GM23338 (cell line): ENCODE measurements around the gene SNUPN. TPM values are rescaled to one million over a fixed set of nuclear protein-coding genes. Genes with fewer than 3 reads are reported as not detected.

Experiments
- ATAC-seq: fragments of 200-7000 bp; cut with Tn5 transposase; 3 replicates; pipeline ENCODE4 v1.9.1; 2020
- DNase-seq: peaks from one replicate; pipeline ENCODE4 v3.0.0-alpha.2; 2015; ENCODE audit warnings: low spot score
- H2AFZ ChIP-seq: fragments of 200-600 bp; sonication (generic); 2 replicates; pipeline ENCODE4 v1.8.0; 2016; ENCODE audit warnings: antibody characterized with exemption, mild to moderate bottlenecking, moderate library complexity
- H3F3A ChIP-seq: fragments of 200-600 bp; sonication (generic); replicated peaks from 2 replicates; pipeline ENCODE4 v1.8.0; 2017; ENCODE audit warnings: antibody characterized with exemption, mixed run types, low read depth
- H3K27ac ChIP-seq: fragments of 200-600 bp; sonication (generic); 2 replicates; pipeline ENCODE4 v1.6.1; 2016; ENCODE audit warnings: low read depth
- H3K27me3 ChIP-seq: fragments of 200-600 bp; sonication (generic); 2 replicates; pipeline ENCODE4 v1.8.0; 2016; ENCODE audit warnings: mild to moderate bottlenecking, mixed run types, moderate library complexity; ENCODE audit not compliant: insufficient read depth
- H3K36me3 ChIP-seq: fragments of 200-600 bp; sonication (generic); 2 replicates; pipeline ENCODE4 v1.8.0; 2016; ENCODE audit warnings: mild to moderate bottlenecking; ENCODE audit not compliant: insufficient read depth
- H3K4me1 ChIP-seq: fragments of 200-600 bp; sonication (generic); 2 replicates; pipeline ENCODE4 v1.8.0; 2016; ENCODE audit warnings: mild to moderate bottlenecking, moderate library complexity; ENCODE audit not compliant: insufficient read depth
- H3K4me2 ChIP-seq: fragments of 200-600 bp; sonication (generic); 2 replicates; pipeline ENCODE4 v1.7.1; 2017; ENCODE audit warnings: mixed run types
- H3K4me3 ChIP-seq: fragments of 200-600 bp; sonication (generic); 2 replicates; pipeline ENCODE4 v1.6.1; 2016; ENCODE audit warnings: mixed run types
- H3K79me2 ChIP-seq: fragments of 200-600 bp; sonication (generic); replicated peaks from 2 replicates; pipeline ENCODE4 v1.8.0; 2017; ENCODE audit warnings: mild to moderate bottlenecking; ENCODE audit not compliant: insufficient read depth
- H3K9me2 ChIP-seq: fragments of 200-600 bp; sonication (generic); 2 replicates; pipeline ENCODE4 v1.8.0; 2017; ENCODE audit not compliant: insufficient read depth
- H4K20me1 ChIP-seq: fragments of 200-600 bp; sonication (generic); replicated peaks from 2 replicates; pipeline ENCODE4 v1.8.0; 2017; ENCODE audit warnings: mild to moderate bottlenecking; ENCODE audit not compliant: insufficient read depth
- H3K27ac Mint-ChIP-seq: 2 replicates; pipeline ENCODE4 v1.8.0; 2020; ENCODE audit warnings: inconsistent platforms, mild to moderate bottlenecking, moderate library complexity, mixed read lengths
- H3K27me3 Mint-ChIP-seq: 3 replicates; pipeline ENCODE4 v1.8.0; 2022; ENCODE audit warnings: low read depth, mild to moderate bottlenecking, moderate library complexity, mixed read lengths, inconsistent platforms; ENCODE audit not compliant: insufficient read depth, poor library complexity
- H3K36me3 Mint-ChIP-seq: 3 replicates; pipeline ENCODE4 v1.8.0; 2021; ENCODE audit warnings: low read depth, mild to moderate bottlenecking, inconsistent platforms, moderate library complexity, mixed read lengths
- H3K4me1 Mint-ChIP-seq: 3 replicates; pipeline ENCODE4 v1.8.0; 2020; ENCODE audit warnings: mild to moderate bottlenecking, inconsistent platforms, mixed read lengths
- H3K4me3 Mint-ChIP-seq: 3 replicates; pipeline ENCODE4 v1.8.0; 2021; ENCODE audit warnings: moderate library complexity, mild to moderate bottlenecking, inconsistent platforms, mixed read lengths
- H3K9me3 Mint-ChIP-seq: 3 replicates; pipeline ENCODE4 v1.8.0; 2020; ENCODE audit warnings: moderate library complexity, mild to moderate bottlenecking, inconsistent platforms, mixed read lengths
- CREB1 ChIP-seq: fragments of 250-450 bp; sonication (Bioruptor Pico); IDR thresholded peaks from 2 replicates; pipeline ENCODE4 v1.5.0; 2020; ENCODE audit warnings: low read depth, mild to moderate bottlenecking, moderate library complexity
- EZH2 ChIP-seq: fragments of 200-600 bp; sonication (generic); IDR thresholded peaks from one replicate; pipeline ENCODE4 v1.8.0; 2017; ENCODE audit warnings: antibody characterized with exemption, mild to moderate bottlenecking, low read depth; ENCODE audit not compliant: unreplicated experiment
- EZH2phosphoT487 ChIP-seq: fragments of 200-600 bp; sonication (generic); IDR thresholded peaks from one replicate; pipeline ENCODE4 v1.8.1; 2018; ENCODE audit warnings: antibody characterized with exemption; ENCODE audit not compliant: unreplicated experiment
- JUNB ChIP-seq: IDR thresholded peaks from one replicate; pipeline ENCODE4 v1.6.1; 2016; ENCODE audit warnings: antibody characterized with exemption; ENCODE audit not compliant: unreplicated experiment
- NANOG ChIP-seq: IDR thresholded peaks from 2 replicates; pipeline ENCODE4 v1.6.1; 2016; ENCODE audit warnings: antibody characterized with exemption, borderline replicate concordance
- POLR2AphosphoS5 ChIP-seq: IDR thresholded peaks from 2 replicates; pipeline ENCODE4 v1.6.1; 2016; ENCODE audit warnings: antibody characterized with exemption, low read depth
- STAT1 ChIP-seq: IDR thresholded peaks from one replicate; pipeline ENCODE4 v1.6.1; 2016; ENCODE audit warnings: antibody characterized with exemption; ENCODE audit not compliant: unreplicated experiment
- ZNF114 ChIP-seq: fragments of 250-450 bp; sonication (Bioruptor Pico); IDR thresholded peaks from 2 replicates; pipeline ENCODE4 v1.5.0; 2020; ENCODE audit warnings: mild to moderate bottlenecking, moderate library complexity
- ZNF331 ChIP-seq: fragments of 250-450 bp; sonication (Bioruptor Pico); IDR thresholded peaks from 2 replicates; pipeline ENCODE4 v1.5.0; 2020; ENCODE audit warnings: low read depth, mild to moderate bottlenecking, moderate library complexity
- polyA plus RNA-seq: library from polyadenylated mRNA; unstranded; fragments of >200 nt; fragmentation: Nextera tagmentation; extraction: Ambion mirVana; gene quantifications from 2 replicates; pipeline ENCODE4 v1.2.1, GENCODE V29; 2016
- total RNA-seq: library from RNA; depleted of rRNA; stranded (reverse); fragments of >200 nt; shearing (Covaris generic); gene quantifications from 2 replicates; pipeline ENCODE4 v1.2.3, GENCODE V29; 2014
- TF ChIP-seq, protein P1 (sequence below), 2 experiments: fragments of 200-600 bp in 1 of 2; sonication (generic) in 1 of 2; conservative IDR thresholded peaks; 2 replicates each; pipeline versions ENCODE4 v1.5.1 to v1.6.1; 2016 to 2017; ENCODE audit warnings: antibody characterized with exemption in 2 of 2, low read depth in 2 of 2, mild to moderate bottlenecking in 2 of 2, moderate library complexity in 1 of 2
- TF ChIP-seq, protein P2 (sequence below): IDR thresholded peaks from 2 replicates; pipeline ENCODE4 v1.6.1; 2016; ENCODE audit warnings: antibody characterized with exemption
- TF ChIP-seq, protein P3 (sequence below): IDR thresholded peaks from one replicate; pipeline ENCODE4 v1.6.1; 2018; ENCODE audit warnings: antibody characterized with exemption; ENCODE audit not compliant: unreplicated experiment

Gene SNUPN
- total and polyA plus RNA-seq, 2 experiments from 2014 or later, result 20.5 to 27.7 TPM

DNA sequence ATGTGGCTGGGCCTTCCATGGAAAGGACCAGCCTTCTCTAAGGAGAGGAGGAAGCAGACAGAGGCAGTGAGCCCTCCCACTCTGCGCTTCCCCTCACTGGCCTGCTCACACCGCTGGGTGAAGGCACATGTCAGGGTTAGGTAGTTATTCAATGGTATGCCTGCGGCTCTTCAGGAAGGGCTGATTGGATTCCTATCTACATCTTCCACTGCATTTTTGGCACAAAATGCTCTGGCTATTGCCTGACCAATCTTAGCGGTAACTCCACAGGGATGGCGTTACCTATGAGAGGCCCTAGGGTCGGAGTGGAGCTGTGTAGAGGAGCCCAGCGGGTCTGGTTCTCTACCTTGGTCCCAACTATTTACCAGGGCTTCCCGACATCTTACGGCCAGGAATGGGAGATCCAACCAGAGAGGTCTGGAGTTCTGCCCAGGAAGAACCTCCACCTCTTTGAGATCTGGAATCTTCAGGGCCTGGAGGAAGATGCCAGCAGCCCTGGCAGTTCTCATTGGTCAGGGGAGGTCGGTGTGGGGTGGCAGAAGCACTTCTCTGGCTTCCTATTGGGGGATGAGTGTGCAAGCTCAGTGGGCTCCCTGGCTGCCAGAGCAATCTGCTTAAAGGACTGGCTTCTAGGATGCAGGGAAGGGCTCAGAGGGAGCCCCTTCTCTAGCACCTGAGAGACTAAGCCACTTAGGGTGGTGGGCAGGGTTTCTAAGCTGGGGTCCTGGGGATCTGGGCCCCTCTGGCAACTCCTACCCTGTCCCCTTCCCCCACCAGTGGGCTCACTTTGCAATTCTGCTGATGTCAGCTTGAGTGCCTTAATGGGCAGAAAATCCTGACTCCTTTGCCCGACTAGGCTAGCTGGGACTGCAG is 46.4 kb upstream of the SNUPN start:
- H3K27me3 ChIP-seq, result no peaks in the 10 kb centered on the region
- H3K4me3 ChIP-seq, result no peak overlapping the region
- H3K4me2 ChIP-seq, result peak overlapping the region; percentile 30
- no peak overlapping the region for H2AFZ ChIP-seq
- peak overlapping the region; percentile 57; the same call in 2 of the 3 replicates for H3K4me3 Mint-ChIP-seq
- no peaks in the 10 kb centered on the region for H3K9me3 Mint-ChIP-seq
- ATAC-seq (peak; percentile 50), DNase-seq (no peak)
- H3K36me3 ChIP-seq, result no peaks in the 10 kb centered on the region
- H3K4me1 Mint-ChIP-seq, result peaks cover 21% of the 10 kb centered on the region
- no peak overlapping the region for H3K27ac ChIP-seq
- TF ChIP-seq STAT1 (no peak), EZH2phosphoT487 (no peak), NANOG (no peak), ZNF331 (CRISPR knock-in tag) (no peak)
- TF ChIP-seq, protein P1, sequence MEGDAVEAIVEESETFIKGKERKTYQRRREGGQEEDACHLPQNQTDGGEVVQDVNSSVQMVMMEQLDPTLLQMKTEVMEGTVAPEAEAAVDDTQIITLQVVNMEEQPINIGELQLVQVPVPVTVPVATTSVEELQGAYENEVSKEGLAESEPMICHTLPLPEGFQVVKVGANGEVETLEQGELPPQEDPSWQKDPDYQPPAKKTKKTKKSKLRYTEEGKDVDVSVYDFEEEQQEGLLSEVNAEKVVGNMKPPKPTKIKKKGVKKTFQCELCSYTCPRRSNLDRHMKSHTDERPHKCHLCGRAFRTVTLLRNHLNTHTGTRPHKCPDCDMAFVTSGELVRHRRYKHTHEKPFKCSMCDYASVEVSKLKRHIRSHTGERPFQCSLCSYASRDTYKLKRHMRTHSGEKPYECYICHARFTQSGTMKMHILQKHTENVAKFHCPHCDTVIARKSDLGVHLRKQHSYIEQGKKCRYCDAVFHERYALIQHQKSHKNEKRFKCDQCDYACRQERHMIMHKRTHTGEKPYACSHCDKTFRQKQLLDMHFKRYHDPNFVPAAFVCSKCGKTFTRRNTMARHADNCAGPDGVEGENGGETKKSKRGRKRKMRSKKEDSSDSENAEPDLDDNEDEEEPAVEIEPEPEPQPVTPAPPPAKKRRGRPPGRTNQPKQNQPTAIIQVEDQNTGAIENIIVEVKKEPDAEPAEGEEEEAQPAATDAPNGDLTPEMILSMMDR (conservative IDR thresholded peaks at IDR 0.05; ENCODE audit: low read depth in 2 of 2), result no peak
- H3K4me1 ChIP-seq, result peaks cover 15% of the 10 kb centered on the region; the same call in 1 of the 2 replicates
- no peaks in the 10 kb centered on the region for H3F3A ChIP-seq
- H3K36me3 Mint-ChIP-seq, result no peaks in the 10 kb centered on the region
- no peaks in the 10 kb centered on the region for H4K20me1 ChIP-seq
- peaks cover 10% of the 10 kb centered on the region for H3K27me3 Mint-ChIP-seq
- H3K9me2 ChIP-seq, result no peaks in the 10 kb centered on the region
- no peaks in the 10 kb centered on the region for H3K79me2 ChIP-seq
- peak overlapping the region; percentile 76; the same call in 1 of the 2 replicates for H3K27ac Mint-ChIP-seq

DNA sequence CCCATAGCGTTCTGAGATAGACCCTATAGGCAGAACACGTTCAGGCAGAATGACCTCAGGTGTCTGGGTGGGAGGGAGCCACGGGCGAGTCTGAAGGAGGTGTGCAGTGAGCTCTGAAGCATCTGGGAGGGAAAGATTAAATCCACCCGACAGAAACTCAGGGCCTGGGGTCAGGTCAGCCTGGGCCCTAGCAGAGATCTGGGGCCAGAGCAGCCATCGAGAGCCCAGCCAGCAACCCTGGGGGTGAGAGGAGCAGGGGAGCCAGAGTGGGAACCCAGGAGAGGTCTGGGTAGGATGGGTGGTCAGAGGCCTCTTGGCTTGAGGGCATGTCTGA is 44.3 kb upstream of the SNUPN start:
- no peak for DNase-seq
- H3K9me3 Mint-ChIP-seq, result no peaks in the 10 kb centered on the region
- no peak overlapping the region for H3K27ac Mint-ChIP-seq
- peaks cover 15% of the 10 kb centered on the region; the same call in 1 of the 2 replicates for H3K4me1 ChIP-seq
- H3K36me3 ChIP-seq, result no peaks in the 10 kb centered on the region
- no peak for ATAC-seq
- no peaks in the 10 kb centered on the region for H3K36me3 Mint-ChIP-seq
- H3K27me3 Mint-ChIP-seq, result peaks cover 10% of the 10 kb centered on the region
- H3K27ac ChIP-seq, result no peak overlapping the region
- no peak overlapping the region for H3K4me3 Mint-ChIP-seq
- no peaks in the 10 kb centered on the region for H3K27me3 ChIP-seq
- peaks cover 21% of the 10 kb centered on the region for H3K4me1 Mint-ChIP-seq
- no peak overlapping the region for H3K4me2 ChIP-seq
- no peaks in the 10 kb centered on the region for H3K9me2 ChIP-seq
- H4K20me1 ChIP-seq, result no peaks in the 10 kb centered on the region; the same call in 1 of the 2 replicates
- H3K4me3 ChIP-seq, result no peak overlapping the region
- H3K79me2 ChIP-seq, result no peaks in the 10 kb centered on the region
- no peak overlapping the region for H2AFZ ChIP-seq
- H3F3A ChIP-seq, result no peaks in the 10 kb centered on the region
- TF ChIP-seq, protein P2, sequence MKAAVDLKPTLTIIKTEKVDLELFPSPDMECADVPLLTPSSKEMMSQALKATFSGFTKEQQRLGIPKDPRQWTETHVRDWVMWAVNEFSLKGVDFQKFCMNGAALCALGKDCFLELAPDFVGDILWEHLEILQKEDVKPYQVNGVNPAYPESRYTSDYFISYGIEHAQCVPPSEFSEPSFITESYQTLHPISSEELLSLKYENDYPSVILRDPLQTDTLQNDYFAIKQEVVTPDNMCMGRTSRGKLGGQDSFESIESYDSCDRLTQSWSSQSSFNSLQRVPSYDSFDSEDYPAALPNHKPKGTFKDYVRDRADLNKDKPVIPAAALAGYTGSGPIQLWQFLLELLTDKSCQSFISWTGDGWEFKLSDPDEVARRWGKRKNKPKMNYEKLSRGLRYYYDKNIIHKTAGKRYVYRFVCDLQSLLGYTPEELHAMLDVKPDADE, result no peak
- TF ChIP-seq NANOG, result no peak
- TF ChIP-seq EZH2, result no peak
- no peak for TF ChIP-seq JUNB
- TF ChIP-seq CREB1 (CRISPR knock-in tag), result no peak
- TF ChIP-seq, protein P1 (conservative IDR thresholded peaks at IDR 0.05; ENCODE audit: low read depth in 2 of 2), result no peak
- TF ChIP-seq POLR2AphosphoS5, result no peak
- TF ChIP-seq EZH2phosphoT487, result no peak
- no peak for TF ChIP-seq ZNF114 (CRISPR knock-in tag)
- TF ChIP-seq ZNF331 (CRISPR knock-in tag), result no peak
- TF ChIP-seq, protein P3, sequence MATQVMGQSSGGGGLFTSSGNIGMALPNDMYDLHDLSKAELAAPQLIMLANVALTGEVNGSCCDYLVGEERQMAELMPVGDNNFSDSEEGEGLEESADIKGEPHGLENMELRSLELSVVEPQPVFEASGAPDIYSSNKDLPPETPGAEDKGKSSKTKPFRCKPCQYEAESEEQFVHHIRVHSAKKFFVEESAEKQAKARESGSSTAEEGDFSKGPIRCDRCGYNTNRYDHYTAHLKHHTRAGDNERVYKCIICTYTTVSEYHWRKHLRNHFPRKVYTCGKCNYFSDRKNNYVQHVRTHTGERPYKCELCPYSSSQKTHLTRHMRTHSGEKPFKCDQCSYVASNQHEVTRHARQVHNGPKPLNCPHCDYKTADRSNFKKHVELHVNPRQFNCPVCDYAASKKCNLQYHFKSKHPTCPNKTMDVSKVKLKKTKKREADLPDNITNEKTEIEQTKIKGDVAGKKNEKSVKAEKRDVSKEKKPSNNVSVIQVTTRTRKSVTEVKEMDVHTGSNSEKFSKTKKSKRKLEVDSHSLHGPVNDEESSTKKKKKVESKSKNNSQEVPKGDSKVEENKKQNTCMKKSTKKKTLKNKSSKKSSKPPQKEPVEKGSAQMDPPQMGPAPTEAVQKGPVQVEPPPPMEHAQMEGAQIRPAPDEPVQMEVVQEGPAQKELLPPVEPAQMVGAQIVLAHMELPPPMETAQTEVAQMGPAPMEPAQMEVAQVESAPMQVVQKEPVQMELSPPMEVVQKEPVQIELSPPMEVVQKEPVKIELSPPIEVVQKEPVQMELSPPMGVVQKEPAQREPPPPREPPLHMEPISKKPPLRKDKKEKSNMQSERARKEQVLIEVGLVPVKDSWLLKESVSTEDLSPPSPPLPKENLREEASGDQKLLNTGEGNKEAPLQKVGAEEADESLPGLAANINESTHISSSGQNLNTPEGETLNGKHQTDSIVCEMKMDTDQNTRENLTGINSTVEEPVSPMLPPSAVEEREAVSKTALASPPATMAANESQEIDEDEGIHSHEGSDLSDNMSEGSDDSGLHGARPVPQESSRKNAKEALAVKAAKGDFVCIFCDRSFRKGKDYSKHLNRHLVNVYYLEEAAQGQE, result no peak
